Left lung (tissue), 10 donors: ENCODE data around the gene ANKLE2. TPM values are rescaled to one million over a fixed set of nuclear protein-coding genes. Genes with fewer than 3 reads are reported as not detected.

Experiments
- ATAC-seq: fragments of 200-7000 bp; cut with Tn5 transposase; one replicate; pipeline ENCODE4 v1.9.1; 2020; ENCODE audit warnings: moderate library complexity
- DNase-seq, 4 donors: peaks; one replicate each; pipeline ENCODE4 v3.0.0-alpha.2; 2013 to 2020
- H3K27ac ChIP-seq, 2 donors: fragments of 200-600 bp; sonication (generic) in 1 of 2; one replicate each; pipeline versions ENCODE4 v1.5.0 to v1.8.0; 2020 to 2021
- H3K27me3 ChIP-seq, 2 donors: fragments of 200-600 bp; sonication (generic) in 1 of 2; one replicate each; pipeline versions ENCODE4 v1.5.0 to v1.8.0; 2020 to 2021
- H3K36me3 ChIP-seq, 2 donors: fragments of 200-600 bp; sonication (generic) in 1 of 2; one replicate each; pipeline versions ENCODE4 v1.5.0 to v1.8.0; 2020 to 2021
- H3K4me1 ChIP-seq, 2 donors: fragments of 200-600 bp; one replicate each; pipeline ENCODE4 v1.8.0; 2021
- H3K4me3 ChIP-seq, 2 donors: fragments of 200-600 bp; sonication (generic) in 1 of 2; one replicate each; pipeline versions ENCODE4 v1.5.0 to v1.8.0; 2020 to 2021; ENCODE audit warnings: mild to moderate bottlenecking in 1 of 2
- H3K9me3 ChIP-seq, 2 donors: fragments of 200-600 bp; sonication (generic) in 1 of 2; one replicate each; pipeline versions ENCODE4 v1.5.0 to v1.8.0; 2020 to 2021
- intact Hi-C, 2 donors: fragments of 100-400 bp; cut with DNase I; formaldehyde crosslinking; loops; one replicate each; pipeline versions ENCODE4 v1.11.2 to v1.14.2; 2022
- polyA plus RNA-seq, 6 donors: library from polyadenylated mRNA; unstranded; fragments of 120-200 nt; gene quantifications; one replicate each; pipeline ENCODE4 v1.2.1, GENCODE V29; 2013; ENCODE audit not compliant: insufficient read length in 6 of 6
- total RNA-seq, 2 donors: library from RNA; stranded (reverse); fragmentation: NEBNext Ultra II Directional; extraction: Animal tissue kit (Norgen Biotek cat#: 25700); gene quantifications; one replicate each; pipeline ENCODE4 v1.2.1, GENCODE V29; 2021
- TF ChIP-seq, protein P1 (sequence below), 2 donors: fragments of 200-600 bp; sonication (generic) in 1 of 2; IDR thresholded peaks; one replicate each; pipeline versions ENCODE4 v1.5.0 to v1.8.0; 2021; ENCODE audit warnings: antibody characterized with exemption in 2 of 2
- donor health status: DM: no; HTN: yes; CAD: no.
- donor health status: DM: no; HTN: no; CAD: no.

ANKLE2 gene
- total and polyA plus RNA-seq, 8 donors: 59.3 to 84.9 (median 78.1) TPM

DNA sequence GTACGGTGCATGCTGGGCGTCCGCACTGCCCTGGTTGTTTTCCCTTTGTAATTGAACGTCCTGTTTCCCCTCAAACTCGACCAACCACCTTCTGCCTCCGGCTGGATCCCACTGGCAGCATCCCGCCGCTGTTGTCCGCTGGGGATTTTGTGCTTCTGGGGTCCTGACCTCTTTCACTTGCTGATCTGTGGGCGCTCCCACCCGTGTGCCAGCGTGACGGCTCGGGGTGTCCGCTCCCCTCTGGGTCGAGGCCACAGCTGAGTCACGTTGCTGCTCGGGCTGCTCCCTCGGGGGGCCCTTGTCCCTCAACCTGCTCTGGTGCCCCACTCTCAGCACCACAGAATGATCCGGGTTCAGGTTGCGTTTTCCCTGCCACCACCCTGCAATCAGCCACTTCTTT is 43.0 kb downstream of the ANKLE2 start:
- intact Hi-C loops: no loop called here
- Histone ChIP-seq H3K27me3 (no peaks in the 10 kb centered on the region), H3K4me1 (no peaks in the 10 kb centered on the region), H3K9me3 (no peaks in the 10 kb centered on the region), H3K36me3 (peaks cover 0 to 88% of the 10 kb centered on the region in 2 donors), H3K27ac (no peak overlapping the region), H3K4me3 (no peak overlapping the region)
- DNase-seq (peak in 1 of 4 donors; percentile 62), ATAC-seq (no peak)
- TF ChIP-seq, protein P1, sequence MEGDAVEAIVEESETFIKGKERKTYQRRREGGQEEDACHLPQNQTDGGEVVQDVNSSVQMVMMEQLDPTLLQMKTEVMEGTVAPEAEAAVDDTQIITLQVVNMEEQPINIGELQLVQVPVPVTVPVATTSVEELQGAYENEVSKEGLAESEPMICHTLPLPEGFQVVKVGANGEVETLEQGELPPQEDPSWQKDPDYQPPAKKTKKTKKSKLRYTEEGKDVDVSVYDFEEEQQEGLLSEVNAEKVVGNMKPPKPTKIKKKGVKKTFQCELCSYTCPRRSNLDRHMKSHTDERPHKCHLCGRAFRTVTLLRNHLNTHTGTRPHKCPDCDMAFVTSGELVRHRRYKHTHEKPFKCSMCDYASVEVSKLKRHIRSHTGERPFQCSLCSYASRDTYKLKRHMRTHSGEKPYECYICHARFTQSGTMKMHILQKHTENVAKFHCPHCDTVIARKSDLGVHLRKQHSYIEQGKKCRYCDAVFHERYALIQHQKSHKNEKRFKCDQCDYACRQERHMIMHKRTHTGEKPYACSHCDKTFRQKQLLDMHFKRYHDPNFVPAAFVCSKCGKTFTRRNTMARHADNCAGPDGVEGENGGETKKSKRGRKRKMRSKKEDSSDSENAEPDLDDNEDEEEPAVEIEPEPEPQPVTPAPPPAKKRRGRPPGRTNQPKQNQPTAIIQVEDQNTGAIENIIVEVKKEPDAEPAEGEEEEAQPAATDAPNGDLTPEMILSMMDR (IDR thresholded peaks at IDR 0.05): no peak

- no peaks in the 10 kb centered on the region for H3K4me1 ChIP-seq
- H3K9me3 ChIP-seq: no peaks in the 10 kb centered on the region
- ATAC-seq (no peak), DNase-seq (peak in 1 of 4 donors; percentile 81)
- no peak overlapping the region for H3K27ac ChIP-seq
- no peak overlapping the region for H3K4me3 ChIP-seq
- intact Hi-C loops: no loop called here
- H3K36me3 ChIP-seq: peaks cover 0 to 79% of the 10 kb centered on the region in 2 donors
- H3K27me3 ChIP-seq: no peaks in the 10 kb centered on the region
- TF ChIP-seq, protein P1 (IDR thresholded peaks at IDR 0.05): no peak
These were observed 43.9 kb downstream of the ANKLE2 start for GRCh38 chr12:132717531-132718387.

DNA sequence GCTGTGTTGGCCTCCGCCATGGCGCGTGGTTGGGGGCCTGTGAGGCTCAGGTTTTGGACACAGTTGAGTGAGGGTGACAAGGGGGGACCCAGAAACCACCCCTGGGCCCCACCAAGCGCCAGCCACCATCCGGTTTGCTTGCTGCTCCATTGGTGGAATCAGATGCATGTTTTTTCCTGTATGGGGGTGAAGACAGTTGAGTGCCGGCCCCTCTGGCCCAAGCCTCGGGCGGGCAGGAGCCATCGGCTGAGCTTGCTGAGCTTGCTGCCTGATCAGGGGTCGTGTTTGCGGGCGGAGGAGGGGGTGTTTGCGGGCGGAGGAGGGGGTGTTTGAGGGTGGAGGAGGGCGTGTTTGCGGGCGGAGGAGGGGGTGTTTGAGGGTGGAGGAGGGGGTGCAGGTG is 44.6 kb downstream of the ANKLE2 start:
- H3K36me3 ChIP-seq: peaks cover 0 to 72% of the 10 kb centered on the region in 2 donors
- TF ChIP-seq, protein P1 (IDR thresholded peaks at IDR 0.05): no peak
- H3K9me3 ChIP-seq: no peaks in the 10 kb centered on the region
- H3K27me3 ChIP-seq: no peaks in the 10 kb centered on the region
- H3K4me1 ChIP-seq: peaks cover 0 to 4% of the 10 kb centered on the region in 2 donors
- ATAC-seq: no peak
- H3K27ac ChIP-seq: no peak overlapping the region
- intact Hi-C loops: no loop called here
- no peak overlapping the region for H3K4me3 ChIP-seq
- DNase-seq: peak in 1 of 4 donors; percentile 75

GRCh38 chr12:132716356-132716755 is 45.3 kb downstream of the ANKLE2 start:
- Histone ChIP-seq H3K36me3 (peaks cover 0 to 65% of the 10 kb centered on the region in 2 donors), H3K9me3 (no peaks in the 10 kb centered on the region), H3K27ac (no peak overlapping the region), H3K4me3 (no peak overlapping the region), H3K4me1 (peaks cover 5 to 11% of the 10 kb centered on the region in 2 donors), H3K27me3 (no peaks in the 10 kb centered on the region)
- intact Hi-C loops: no loop called here
- TF ChIP-seq, protein P1 (IDR thresholded peaks at IDR 0.05): no peak
- ATAC-seq: no peak
- DNase-seq: peak in 1 of 4 donors; percentile 66

GRCh38 chr12:132715874-132716273 is 45.8 kb downstream of the ANKLE2 start:
- intact Hi-C loops: no loop called here
- H3K27ac ChIP-seq: no peak overlapping the region
- TF ChIP-seq, protein P1 (IDR thresholded peaks at IDR 0.05): no peak

More at GRCh38 chr12:132715874-132716273, 45.8 kb downstream of the ANKLE2 start:
- H3K4me3 ChIP-seq: no peak overlapping the region
- H3K9me3 ChIP-seq: no peaks in the 10 kb centered on the region
- no peaks in the 10 kb centered on the region for H3K27me3 ChIP-seq
- H3K4me1 ChIP-seq: peaks cover 6 to 14% of the 10 kb centered on the region in 2 donors
- ATAC-seq (no peak), DNase-seq (peak in 1 of 4 donors; percentile 38)
- H3K36me3 ChIP-seq: peaks cover 0 to 60% of the 10 kb centered on the region in 2 donors
